Tibial nerve (tissue), 4 donors: ENCODE data around the gene TRIM17.

ENCODE experiments used
- CTCF ChIP-seq, 5 experiments: fragments of 200-600 bp in 3 of 5; fragments of 450-650 bp in 2 of 5; sonication (generic) in 3 of 5; IDR thresholded peaks; one replicate each; pipeline ENCODE4 v1.5.1; 2016 to 2019; ENCODE audit warnings: antibody characterized with exemption in 5 of 5, mild to moderate bottlenecking in 3 of 5, moderate library complexity in 2 of 5
- EP300 ChIP-seq, 2 donors: sonication (generic); formaldehyde crosslinking; IDR thresholded peaks; one replicate each; pipeline ENCODE4 v1.6.1; 2017; ENCODE audit warnings: antibody characterized with exemption in 2 of 2, mild to moderate bottlenecking in 1 of 2
- POLR2A ChIP-seq, 2 donors: fragments of 450-650 bp; IDR thresholded peaks; one replicate each; pipeline ENCODE4 v1.6.1; 2017; ENCODE audit warnings: antibody characterized with exemption in 2 of 2, mild to moderate bottlenecking in 2 of 2, moderate library complexity in 2 of 2

DNA sequence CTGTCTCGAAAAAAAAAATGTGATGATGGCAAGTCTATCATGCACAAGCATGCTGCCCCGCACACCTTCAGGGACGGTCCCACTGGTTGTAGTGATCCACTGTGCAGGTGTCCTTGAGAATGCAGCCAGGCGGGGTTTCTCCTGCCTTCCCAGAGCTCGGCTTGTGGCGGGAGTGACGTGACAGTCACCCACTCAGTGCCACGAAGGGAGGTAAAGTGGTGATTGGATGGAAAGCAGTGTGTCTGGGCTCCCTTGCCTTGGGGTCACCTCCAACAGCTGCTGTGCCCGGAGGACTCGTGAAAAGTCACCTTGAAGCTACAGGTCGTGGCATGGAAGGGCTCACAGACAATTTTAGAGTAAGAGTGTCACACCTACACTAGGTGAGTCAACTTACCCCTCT, 33.5 kb upstream of the TRIM17 start:
- no peak for TF ChIP-seq CTCF (IDR thresholded peaks at IDR 0.05)
- TF ChIP-seq EP300 (IDR thresholded peaks at IDR 0.05): no peak
- no peak for TF ChIP-seq POLR2A (IDR thresholded peaks at IDR 0.05)
